WERI-Rb-1 (cell line): ENCODE measurements around the gene OR52H1.
"Not testable (repeated sequence)": the region's sequence is repeated elsewhere in the genome, so short reads cannot be mapped to it uniquely, and the experiment has no call there.

Source experiments
- DNase-seq: peaks from one replicate; pipeline ENCODE4 v3.0.0-alpha.2; 2020
- H3K27ac ChIP-seq: fragments of 250-450 bp; sonication (Bioruptor Pico); 2 replicates; pipeline ENCODE4 v1.5.1; 2020; ENCODE audit warnings: mild to moderate bottlenecking, moderate library complexity
- H3K27me3 ChIP-seq: fragments of 250-450 bp; sonication (Bioruptor Pico); 2 replicates; pipeline ENCODE4 v1.5.1; 2021; ENCODE audit warnings: mild to moderate bottlenecking, low read depth, moderate library complexity; ENCODE audit not compliant: insufficient read depth, severe bottlenecking
- H3K36me3 ChIP-seq: fragments of 250-450 bp; sonication (Bioruptor Pico); 2 replicates; pipeline ENCODE4 v1.5.1; 2020; ENCODE audit warnings: mild to moderate bottlenecking, moderate library complexity
- H3K4me3 ChIP-seq: 2 replicates; pipeline ENCODE4 v1.5.1; 2011; ENCODE audit warnings: low read depth, mild to moderate bottlenecking, control low read depth, low read length
- H3K9me3 ChIP-seq: fragments of 250-450 bp; sonication (Bioruptor Pico); 2 replicates; pipeline ENCODE4 v1.5.1; 2021; ENCODE audit warnings: mild to moderate bottlenecking, moderate library complexity; ENCODE audit not compliant: severe bottlenecking
- TF ChIP-seq, protein P1 (sequence below): IDR thresholded peaks from 2 replicates; pipeline ENCODE4 v1.5.1; 2011; ENCODE audit warnings: low read depth, mild to moderate bottlenecking, control low read depth, inconsistent platforms, low read length

OR52H1 gene

DNA sequence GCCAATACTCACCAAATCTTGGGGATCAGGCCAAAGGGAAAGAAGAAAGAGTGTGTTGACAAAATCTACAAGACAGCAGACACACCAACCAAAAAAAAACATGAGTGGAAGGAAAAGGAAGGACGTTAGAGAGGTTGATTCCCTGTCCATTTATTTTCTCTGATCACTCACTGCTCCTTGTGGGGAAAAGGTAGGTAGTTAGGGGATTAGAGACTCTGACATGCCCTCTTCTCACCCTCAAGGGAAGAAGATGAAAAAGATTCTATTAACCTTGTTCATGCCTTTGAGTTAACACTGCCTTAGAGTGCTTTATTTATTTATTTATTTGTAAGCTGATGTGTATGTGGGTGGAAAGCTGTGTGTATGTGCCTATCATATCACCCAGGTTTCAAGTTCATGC is at the start of gene OR52H1:
TSS of gene OR52H1 (minus strand) at position 101 of the 400 bp plus-strand sequence. CDS start 3,035 bp downstream, outside the sequence.
- TF ChIP-seq, protein P1, sequence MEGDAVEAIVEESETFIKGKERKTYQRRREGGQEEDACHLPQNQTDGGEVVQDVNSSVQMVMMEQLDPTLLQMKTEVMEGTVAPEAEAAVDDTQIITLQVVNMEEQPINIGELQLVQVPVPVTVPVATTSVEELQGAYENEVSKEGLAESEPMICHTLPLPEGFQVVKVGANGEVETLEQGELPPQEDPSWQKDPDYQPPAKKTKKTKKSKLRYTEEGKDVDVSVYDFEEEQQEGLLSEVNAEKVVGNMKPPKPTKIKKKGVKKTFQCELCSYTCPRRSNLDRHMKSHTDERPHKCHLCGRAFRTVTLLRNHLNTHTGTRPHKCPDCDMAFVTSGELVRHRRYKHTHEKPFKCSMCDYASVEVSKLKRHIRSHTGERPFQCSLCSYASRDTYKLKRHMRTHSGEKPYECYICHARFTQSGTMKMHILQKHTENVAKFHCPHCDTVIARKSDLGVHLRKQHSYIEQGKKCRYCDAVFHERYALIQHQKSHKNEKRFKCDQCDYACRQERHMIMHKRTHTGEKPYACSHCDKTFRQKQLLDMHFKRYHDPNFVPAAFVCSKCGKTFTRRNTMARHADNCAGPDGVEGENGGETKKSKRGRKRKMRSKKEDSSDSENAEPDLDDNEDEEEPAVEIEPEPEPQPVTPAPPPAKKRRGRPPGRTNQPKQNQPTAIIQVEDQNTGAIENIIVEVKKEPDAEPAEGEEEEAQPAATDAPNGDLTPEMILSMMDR: no peak
- Histone ChIP-seq H3K27ac (no peak within 1 kb of the TSS), H3K27me3 (no peaks in the 10 kb centered on the region), H3K9me3 (no peaks in the 10 kb centered on the region), H3K4me3 (no peak within 1 kb of the TSS), H3K36me3 (no peaks in the 10 kb centered on the region)
- DNase-seq: no peak

DNA sequence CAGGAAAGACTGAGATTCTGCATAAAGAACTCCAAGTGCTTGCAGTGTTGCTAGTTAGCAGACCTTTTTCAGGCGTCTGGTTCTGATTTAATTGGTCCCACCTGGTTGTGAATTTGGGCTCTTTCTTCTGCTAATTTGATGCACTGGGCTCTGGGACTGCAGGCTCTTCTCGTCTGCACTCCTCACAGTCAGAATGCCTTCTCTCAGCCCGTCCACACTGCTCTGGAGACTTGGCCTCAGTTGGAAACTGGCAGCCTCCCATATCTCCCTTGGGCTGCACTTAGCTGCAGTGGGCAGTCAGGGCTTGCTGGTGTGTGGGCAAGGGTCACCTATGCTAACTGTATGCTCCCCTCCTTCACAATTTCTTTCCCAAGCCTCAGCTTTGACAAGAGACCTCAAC is 49.6 kb upstream of the OR52H1 start:
- DNase-seq: no peak
- H3K36me3 ChIP-seq: no peaks in the 10 kb centered on the region
- no peak overlapping the region for H3K27ac ChIP-seq
- peaks cover 84% of the 10 kb centered on the region for H3K27me3 ChIP-seq
- TF ChIP-seq, protein P1: no peak
- H3K4me3 ChIP-seq: no peak overlapping the region
- no peaks in the 10 kb centered on the region for H3K9me3 ChIP-seq

DNA sequence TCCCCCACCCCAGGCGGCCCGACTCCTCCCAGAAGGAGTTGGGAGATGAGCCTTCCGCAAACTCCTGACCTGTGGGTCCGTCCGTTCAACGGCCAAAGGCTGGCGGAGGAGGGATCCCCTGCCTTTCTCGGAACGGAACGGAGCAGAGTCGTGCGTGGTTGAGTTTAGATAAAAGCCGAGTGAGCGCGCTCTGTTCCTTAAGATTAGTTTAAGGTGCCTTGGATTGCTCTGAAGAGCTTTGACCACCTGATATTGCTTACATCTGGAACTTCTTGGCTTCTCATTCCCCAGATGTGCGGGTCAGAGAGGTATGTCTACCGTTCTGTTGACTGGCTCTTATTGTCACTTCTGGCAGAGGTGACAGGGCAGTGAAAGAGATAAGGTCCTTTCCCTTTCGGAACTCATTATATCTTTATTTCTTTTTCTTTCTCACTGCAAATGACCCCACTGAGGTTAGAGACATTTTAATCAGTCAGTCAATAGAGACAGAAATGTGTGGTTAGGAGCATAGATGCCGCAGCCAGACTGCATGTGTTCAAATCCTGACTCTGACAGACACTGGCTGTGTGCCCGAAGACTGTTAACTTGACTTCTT is 48.4 kb upstream of the OR52H1 start, which contains the start of gene TRIM6:
TSS of gene TRIM6 (plus strand) at position 31 of the 595 bp plus-strand sequence. CDS start at position 292, 261 bp downstream.
- TF ChIP-seq, protein P1: no peak
- no peak for DNase-seq
- peaks cover 83% of the 10 kb centered on the region for H3K27me3 ChIP-seq
- H3K36me3 ChIP-seq: no peaks in the 10 kb centered on the region
- no peaks in the 10 kb centered on the region for H3K9me3 ChIP-seq
- H3K4me3 ChIP-seq: no peak within 1 kb of the TSS
- H3K27ac ChIP-seq: no peak within 1 kb of the TSS

DNA sequence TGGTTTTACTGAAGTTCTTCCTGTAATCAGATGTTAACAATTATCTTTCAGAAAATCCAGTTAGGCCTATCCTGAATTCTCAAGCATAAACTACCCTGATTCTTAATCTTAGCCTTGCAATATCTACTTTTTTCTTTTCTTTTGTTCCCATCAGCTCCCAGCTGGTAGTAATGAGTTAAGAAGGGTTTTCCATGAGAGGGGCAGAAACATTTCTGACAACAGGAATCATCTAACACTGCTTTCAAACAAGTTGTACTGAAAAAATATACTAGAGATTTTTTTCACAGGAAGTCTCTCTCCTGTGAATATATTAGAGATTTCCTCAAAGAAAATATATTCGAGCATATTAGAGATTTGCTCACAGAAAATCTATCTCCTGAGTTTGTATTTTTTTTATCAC is 44.8 kb upstream of the OR52H1 start:
- Histone ChIP-seq H3K4me3 (no peak overlapping the region), H3K36me3 (no peaks in the 10 kb centered on the region), H3K9me3 (peaks cover 2% of the 10 kb centered on the region), H3K27me3 (peaks cover 77% of the 10 kb centered on the region), H3K27ac (no peak overlapping the region)
- no peak for DNase-seq
- TF ChIP-seq, protein P1: no peak

DNA sequence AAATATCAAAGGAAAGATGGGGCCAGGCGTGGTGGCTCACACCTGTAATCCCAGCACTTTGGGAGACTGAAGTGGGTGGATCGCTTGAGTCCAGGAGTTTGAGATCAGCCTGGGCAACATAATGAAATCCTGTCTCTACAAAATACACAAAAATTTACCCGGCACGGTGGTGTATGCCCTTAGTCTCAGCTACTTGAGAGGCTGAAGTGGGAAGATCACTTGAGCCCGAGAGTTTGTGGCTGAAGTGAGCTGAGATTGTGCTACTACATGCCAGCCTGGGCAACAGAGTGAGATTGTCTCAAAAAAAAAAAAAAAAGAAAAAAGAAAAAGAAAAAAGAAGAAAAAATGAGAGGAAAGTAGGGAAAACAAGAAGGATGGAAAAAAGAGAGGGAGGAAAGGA is 44.3 kb upstream of the OR52H1 start:
- Histone ChIP-seq H3K4me3 (no peak overlapping the region), H3K9me3 (peaks cover 2% of the 10 kb centered on the region), H3K36me3 (no peaks in the 10 kb centered on the region), H3K27ac (no peak overlapping the region), H3K27me3 (peaks cover 74% of the 10 kb centered on the region)
- TF ChIP-seq, protein P1: no peak
- no peak for DNase-seq

DNA sequence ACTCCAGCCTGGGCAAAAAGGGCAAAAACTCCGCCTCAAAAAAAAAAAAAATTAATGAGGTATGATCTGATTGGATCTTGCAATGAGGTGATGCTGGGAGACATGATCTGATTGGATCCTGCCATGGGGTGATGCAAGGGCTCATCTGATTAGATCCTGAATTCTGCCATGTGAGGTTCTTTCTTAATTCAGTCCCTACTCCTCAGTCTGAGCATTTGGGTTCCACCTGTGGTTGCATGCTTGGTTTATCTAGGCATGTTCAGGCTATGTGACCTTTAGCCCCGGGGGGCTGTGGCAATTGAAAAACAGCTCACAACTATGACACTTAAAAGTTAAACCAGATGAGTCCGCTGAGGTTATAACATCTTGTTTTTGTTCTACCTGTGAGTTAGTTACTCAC is 43.3 kb upstream of the OR52H1 start:
- TF ChIP-seq, protein P1: no peak
- Histone ChIP-seq H3K4me3 (no peak overlapping the region), H3K27me3 (peaks cover 71% of the 10 kb centered on the region), H3K27ac (no peak overlapping the region), H3K36me3 (no peaks in the 10 kb centered on the region), H3K9me3 (peaks cover 2% of the 10 kb centered on the region)
- DNase-seq: no peak

DNA sequence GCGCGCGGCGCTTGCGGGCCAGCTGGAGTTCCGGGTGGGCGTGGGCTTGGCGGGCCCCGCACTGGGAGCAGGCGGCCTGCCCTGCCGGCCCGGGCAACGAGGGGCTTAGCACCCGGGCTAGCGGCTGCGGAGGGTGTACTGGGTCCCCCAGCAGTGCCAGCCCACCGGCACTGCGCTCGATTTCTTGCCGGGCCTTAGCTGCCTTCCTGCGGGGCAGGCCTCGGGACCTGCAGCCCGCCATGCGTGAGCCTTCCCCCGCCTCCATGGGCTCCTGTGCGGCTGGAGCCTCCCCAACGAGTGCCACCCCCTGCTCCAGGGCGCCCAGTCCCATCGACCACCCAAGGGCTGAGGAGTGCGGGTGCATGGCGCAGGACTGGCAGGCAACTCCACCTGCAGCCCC is 41.6 kb upstream of the OR52H1 start:
- H3K27me3 ChIP-seq: peaks cover 67% of the 10 kb centered on the region
- H3K27ac ChIP-seq, H3K4me3 ChIP-seq, H3K9me3 ChIP-seq, H3K36me3 ChIP-seq, DNase-seq: not testable (repeated sequence)

DNA sequence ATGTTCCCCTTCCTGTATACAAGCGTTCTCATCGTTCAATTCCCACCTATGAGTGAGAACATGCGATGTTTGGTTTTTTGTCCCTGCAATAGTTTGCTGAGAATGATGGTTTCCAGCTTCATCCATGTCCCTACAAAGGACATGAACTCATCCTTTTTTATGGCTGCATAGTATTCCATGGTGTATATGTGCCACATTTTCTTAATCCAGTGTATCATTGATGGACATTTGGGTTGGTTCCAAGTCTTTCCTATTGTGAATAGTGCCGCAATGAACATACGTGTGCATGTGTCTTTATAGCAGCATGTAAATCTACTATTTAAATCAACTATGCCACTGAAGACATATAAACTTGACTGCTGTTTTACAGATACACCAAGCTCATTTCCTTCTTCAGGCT is 36.1 kb upstream of the OR52H1 start:
- H3K36me3 ChIP-seq, H3K4me3 ChIP-seq, H3K9me3 ChIP-seq, DNase-seq, H3K27ac ChIP-seq: not testable (repeated sequence)
- peaks cover 60% of the 10 kb centered on the region for H3K27me3 ChIP-seq
